ENCODE measurements around the gene ICOSLG.
"Not testable (repeated sequence)": the region's sequence is repeated elsewhere in the genome, so short reads cannot be mapped to it uniquely, and the experiment has no call there.

Gene ICOSLG

GRCh38 chr21:44249204-44250037 lies 8.7 kb upstream of the ICOSLG start:
- H3K4me1 ChIP-seq (ENCODE audit: control insufficient read depth, insufficient read depth, low read length, unreplicated experiment); H3K36me3 ChIP-seq (ENCODE audit: insufficient read depth, low read length); H2AFZ ChIP-seq (ENCODE audit: low read length, unreplicated experiment); H3K27ac ChIP-seq (ENCODE audit: low read depth, low read length); H3K27me3 ChIP-seq (ENCODE audit: insufficient read depth, low read length); H3K79me2 ChIP-seq (ENCODE audit: control insufficient read depth, insufficient read depth, low read length, unreplicated experiment); H3K4me3 ChIP-seq (ENCODE audit: low read depth, low read length): not testable (repeated sequence)

GRCh38 chr21:44247904-44248303 lies 7.2 kb upstream of the ICOSLG start:
- H3K4me3 ChIP-seq (ENCODE audit: low read depth, low read length); H3K4me1 ChIP-seq (ENCODE audit: control insufficient read depth, insufficient read depth, low read length, unreplicated experiment); H3K27me3 ChIP-seq (ENCODE audit: insufficient read depth, low read length); H3K36me3 ChIP-seq (ENCODE audit: insufficient read depth, low read length); H3K79me2 ChIP-seq (ENCODE audit: control insufficient read depth, insufficient read depth, low read length, unreplicated experiment); H2AFZ ChIP-seq (ENCODE audit: low read length, unreplicated experiment); H3K27ac ChIP-seq (ENCODE audit: low read depth, low read length): not testable (repeated sequence)

GRCh38 chr21:44243980-44244379 lies 3.2 kb upstream of the ICOSLG start:
- H3K27ac ChIP-seq (ENCODE audit: low read depth, low read length); H2AFZ ChIP-seq (ENCODE audit: low read length, unreplicated experiment); H3K79me2 ChIP-seq (ENCODE audit: control insufficient read depth, insufficient read depth, low read length, unreplicated experiment); H3K27me3 ChIP-seq (ENCODE audit: insufficient read depth, low read length); H3K36me3 ChIP-seq (ENCODE audit: insufficient read depth, low read length); H3K4me3 ChIP-seq (ENCODE audit: low read depth, low read length); H3K4me1 ChIP-seq (ENCODE audit: control insufficient read depth, insufficient read depth, low read length, unreplicated experiment): not testable (repeated sequence)

GRCh38 chr21:44241281-44241680 lies 538 bp upstream of the ICOSLG start:
- H3K27ac ChIP-seq (ENCODE audit: low read depth, low read length); H3K36me3 ChIP-seq (ENCODE audit: insufficient read depth, low read length); H3K4me1 ChIP-seq (ENCODE audit: control insufficient read depth, insufficient read depth, low read length, unreplicated experiment); H3K27me3 ChIP-seq (ENCODE audit: insufficient read depth, low read length); H3K79me2 ChIP-seq (ENCODE audit: control insufficient read depth, insufficient read depth, low read length, unreplicated experiment); H3K4me3 ChIP-seq (ENCODE audit: low read depth, low read length); H2AFZ ChIP-seq (ENCODE audit: low read length, unreplicated experiment): not testable (repeated sequence)

- H3K27ac ChIP-seq (ENCODE audit: low read depth, low read length); H3K36me3 ChIP-seq (ENCODE audit: insufficient read depth, low read length): not testable (repeated sequence)
These were observed 390 bp downstream of the ICOSLG start for GRCh38 chr21:44240353-44240752.

GRCh38 chr21:44229561-44229960 lies 11.2 kb downstream of the ICOSLG start:
- H3K79me2 ChIP-seq (ENCODE audit: control insufficient read depth, insufficient read depth, low read length, unreplicated experiment); H3K27me3 ChIP-seq (ENCODE audit: insufficient read depth, low read length); H3K4me3 ChIP-seq (ENCODE audit: low read depth, low read length); H2AFZ ChIP-seq (ENCODE audit: low read length, unreplicated experiment); H3K36me3 ChIP-seq (ENCODE audit: insufficient read depth, low read length); H3K4me1 ChIP-seq (ENCODE audit: control insufficient read depth, insufficient read depth, low read length, unreplicated experiment); H3K27ac ChIP-seq (ENCODE audit: low read depth, low read length): not testable (repeated sequence)

More at GRCh38 chr21:44240353-44240752, 390 bp downstream of the ICOSLG start:
- not testable (repeated sequence) for H3K79me2 ChIP-seq (ENCODE audit: control insufficient read depth, insufficient read depth, low read length, unreplicated experiment); H3K4me1 ChIP-seq (ENCODE audit: control insufficient read depth, insufficient read depth, low read length, unreplicated experiment); H3K27me3 ChIP-seq (ENCODE audit: insufficient read depth, low read length); H3K4me3 ChIP-seq (ENCODE audit: low read depth, low read length); H2AFZ ChIP-seq (ENCODE audit: low read length, unreplicated experiment)

- H3K27ac ChIP-seq (ENCODE audit: low read depth, low read length); H3K79me2 ChIP-seq (ENCODE audit: control insufficient read depth, insufficient read depth, low read length, unreplicated experiment); H3K4me3 ChIP-seq (ENCODE audit: low read depth, low read length); H3K27me3 ChIP-seq (ENCODE audit: insufficient read depth, low read length); H3K4me1 ChIP-seq (ENCODE audit: control insufficient read depth, insufficient read depth, low read length, unreplicated experiment); H2AFZ ChIP-seq (ENCODE audit: low read length, unreplicated experiment); H3K36me3 ChIP-seq (ENCODE audit: insufficient read depth, low read length): not testable (repeated sequence)
These were observed 12.6 kb downstream of the ICOSLG start for GRCh38 chr21:44228109-44228508.

- not testable (repeated sequence) for H3K36me3 ChIP-seq (ENCODE audit: insufficient read depth, low read length); H3K79me2 ChIP-seq (ENCODE audit: control insufficient read depth, insufficient read depth, low read length, unreplicated experiment); H3K4me1 ChIP-seq (ENCODE audit: control insufficient read depth, insufficient read depth, low read length, unreplicated experiment); H3K4me3 ChIP-seq (ENCODE audit: low read depth, low read length); H2AFZ ChIP-seq (ENCODE audit: low read length, unreplicated experiment); H3K27ac ChIP-seq (ENCODE audit: low read depth, low read length); H3K27me3 ChIP-seq (ENCODE audit: insufficient read depth, low read length)
These were observed 13.1 kb downstream of the ICOSLG start for GRCh38 chr21:44227614-44228013.

- H3K36me3 ChIP-seq (ENCODE audit: insufficient read depth, low read length); H3K79me2 ChIP-seq (ENCODE audit: control insufficient read depth, insufficient read depth, low read length, unreplicated experiment); H3K4me1 ChIP-seq (ENCODE audit: control insufficient read depth, insufficient read depth, low read length, unreplicated experiment); H2AFZ ChIP-seq (ENCODE audit: low read length, unreplicated experiment); H3K27me3 ChIP-seq (ENCODE audit: insufficient read depth, low read length); H3K4me3 ChIP-seq (ENCODE audit: low read depth, low read length); H3K27ac ChIP-seq (ENCODE audit: low read depth, low read length): not testable (repeated sequence)
These were observed 15.1 kb downstream of the ICOSLG start for GRCh38 chr21:44225605-44226004.

GRCh38 chr21:44223334-44223733 lies 17.4 kb downstream of the ICOSLG start:
- H3K4me3 ChIP-seq (ENCODE audit: low read depth, low read length); H3K27me3 ChIP-seq (ENCODE audit: insufficient read depth, low read length): not testable (repeated sequence)

GRCh38 chr21:44220674-44221073 lies 20.1 kb downstream of the ICOSLG start:
- not testable (repeated sequence) for H3K4me3 ChIP-seq (ENCODE audit: low read depth, low read length); H2AFZ ChIP-seq (ENCODE audit: low read length, unreplicated experiment); H3K27ac ChIP-seq (ENCODE audit: low read depth, low read length); H3K4me1 ChIP-seq (ENCODE audit: control insufficient read depth, insufficient read depth, low read length, unreplicated experiment); H3K36me3 ChIP-seq (ENCODE audit: insufficient read depth, low read length); H3K79me2 ChIP-seq (ENCODE audit: control insufficient read depth, insufficient read depth, low read length, unreplicated experiment); H3K27me3 ChIP-seq (ENCODE audit: insufficient read depth, low read length)

More at GRCh38 chr21:44223334-44223733, 17.4 kb downstream of the ICOSLG start:
- H2AFZ ChIP-seq (ENCODE audit: low read length, unreplicated experiment); H3K4me1 ChIP-seq (ENCODE audit: control insufficient read depth, insufficient read depth, low read length, unreplicated experiment); H3K36me3 ChIP-seq (ENCODE audit: insufficient read depth, low read length); H3K79me2 ChIP-seq (ENCODE audit: control insufficient read depth, insufficient read depth, low read length, unreplicated experiment); H3K27ac ChIP-seq (ENCODE audit: low read depth, low read length): not testable (repeated sequence)
